Right lobe of liver (tissue), 4 donors: ENCODE measurements around the gene AZU1.

Experiments used
- CTCF ChIP-seq, 4 donors: fragments of 200-600 bp in 3 of 4; fragments of 450-650 bp in 1 of 4; IDR thresholded peaks; one replicate each; pipeline versions ENCODE4 v1.5.1 to v1.8.0; 2016 to 2022; ENCODE audit warnings: antibody characterized with exemption in 4 of 4, mild to moderate bottlenecking in 2 of 4
- POLR2A ChIP-seq: fragments of 450-650 bp; IDR thresholded peaks from one replicate; pipeline ENCODE4 v1.6.1; 2017; ENCODE audit warnings: antibody characterized with exemption, mild to moderate bottlenecking
- donor health status: DM: no; HTN: no; CAD: no.
- donor health status: DM: no; HTN: no; CAD: no.
- donor health status: DM: no; HTN: yes; CAD: no.

GRCh38 chr19:815775-816499 lies 11.7 kb upstream of the AZU1 start:
- TF ChIP-seq CTCF (IDR thresholded peaks at IDR 0.05) (no peak), POLR2A (no peak)
